A673 (cell line): ENCODE measurements around the gene BTBD16. TPM values are rescaled to one million over a fixed set of nuclear protein-coding genes. Genes with fewer than 3 reads are reported as not detected.

Source experiments
- BruUV-seq: library from RNA; stranded (reverse); fragments of 400-500 nt; replicated peaks from 2 replicates; lab custom pipeline; 2021; lab: Mats Ljungman, UMichigan
- CTCF ChIA-PET: fragments of 300-600 bp; sonication (Branson Sonifier 250); formaldehyde crosslinking; loops from one replicate; lab custom pipeline; 2022; ENCODE audit warnings: antibody characterized with exemption; lab: Charles Lee
- POLR2A ChIA-PET: fragments of 300-600 bp; sonication (Branson Sonifier 250); formaldehyde crosslinking; loops from one replicate; lab custom pipeline; 2022; ENCODE audit warnings: antibody characterized with exemption; ENCODE audit not compliant: low non-redundant PET; lab: Charles Lee
- DNase-seq: peaks from one replicate; pipeline ENCODE4 v3.0.0-alpha.2; 2015; ENCODE audit warnings: low spot score
- H3K27ac ChIP-seq: fragments of 200-600 bp; sonication (generic); 2 replicates; pipeline ENCODE4 v1.5.1; 2016; ENCODE audit warnings: mixed run types, low read depth, mild to moderate bottlenecking, mixed read lengths, antibody characterized with exemption, low read length; ENCODE audit not compliant: poor library complexity, severe bottlenecking
- H3K27me3 ChIP-seq: fragments of 200-600 bp; sonication (generic); replicated peaks from 2 replicates; pipeline ENCODE4 v1.6.1; 2017; ENCODE audit warnings: mixed run types, low read depth, mild to moderate bottlenecking, mixed read lengths, antibody characterized with exemption, low read length; ENCODE audit not compliant: insufficient read depth, poor library complexity
- H3K36me3 ChIP-seq: fragments of 200-600 bp; sonication (generic); 2 replicates; pipeline ENCODE4 v1.6.1; 2016; ENCODE audit warnings: mixed run types, mild to moderate bottlenecking, mixed read lengths, antibody characterized with exemption, low read length; ENCODE audit not compliant: insufficient read depth, poor library complexity, severe bottlenecking
- H3K4me1 ChIP-seq: fragments of 200-600 bp; sonication (generic); 2 replicates; pipeline ENCODE4 v1.6.1; 2017; ENCODE audit warnings: mixed run types, mild to moderate bottlenecking, mixed read lengths, antibody characterized with exemption, low read length; ENCODE audit not compliant: insufficient read depth, poor library complexity, severe bottlenecking
- H3K4me3 ChIP-seq: fragments of 200-600 bp; sonication (generic); 2 replicates; pipeline ENCODE4 v1.5.1; 2016; ENCODE audit warnings: low read depth, mixed run types, mild to moderate bottlenecking, mixed read lengths, low read length; ENCODE audit not compliant: poor library complexity, severe bottlenecking
- H3K9me3 ChIP-seq: fragments of 200-600 bp; sonication (generic); 2 replicates; pipeline ENCODE4 v1.6.1; 2016; ENCODE audit warnings: mixed run types, low read depth, mild to moderate bottlenecking, mixed read lengths, antibody characterized with exemption, low read length; ENCODE audit not compliant: poor library complexity, severe bottlenecking
- CTCF ChIP-seq: fragments of 300-800, 200-600 bp; sonication (generic); conservative IDR thresholded peaks from 2 replicates; pipeline ENCODE4 v1.5.1; 2017; ENCODE audit warnings: low read depth, mild to moderate bottlenecking, antibody characterized with exemption, low read length, moderate library complexity, mixed read lengths
- EZH2 ChIP-seq: fragments of 200-600 bp; sonication (generic); IDR thresholded peaks from 2 replicates; pipeline ENCODE4 v1.6.1; 2017; ENCODE audit warnings: borderline replicate concordance, low read depth, mild to moderate bottlenecking, mixed read lengths, antibody characterized with exemption, low read length; ENCODE audit not compliant: poor library complexity, severe bottlenecking
- intact Hi-C: fragments of 100-400 bp; cut with micrococcal nuclease; formaldehyde crosslinking; loops from one replicate; pipeline ENCODE4 v1.10.0; 2022; ENCODE audit not compliant: unreplicated experiment
- total RNA-seq: library from RNA; stranded (reverse); gene quantifications from 2 replicates; pipeline ENCODE4 v1.2.3, GENCODE V29; 2021

The BTBD16 gene
- total RNA-seq, 1 experiment from 2014 or later: not detected

- H3K9me3 ChIP-seq: no peaks in the 10 kb centered on the region
- no peak for DNase-seq
- ChIA-PET CTCF (no interaction called here), POLR2A (no interaction called here)
- BruUV-seq: no TSS peak
- H3K27me3 ChIP-seq: peaks cover 7% of the 10 kb centered on the region
- no peaks in the 10 kb centered on the region for H3K36me3 ChIP-seq
- intact Hi-C loops: no loop called here
- H3K4me3 ChIP-seq: no peak overlapping the region
- H3K4me1 ChIP-seq: peaks cover 9% of the 10 kb centered on the region
- H3K27ac ChIP-seq: no peak overlapping the region
- TF ChIP-seq EZH2 (no peak), CTCF (no peak)
Measured at GRCh38 chr10:122376364-122376961, 105.4 kb downstream of the BTBD16 start.

DNA sequence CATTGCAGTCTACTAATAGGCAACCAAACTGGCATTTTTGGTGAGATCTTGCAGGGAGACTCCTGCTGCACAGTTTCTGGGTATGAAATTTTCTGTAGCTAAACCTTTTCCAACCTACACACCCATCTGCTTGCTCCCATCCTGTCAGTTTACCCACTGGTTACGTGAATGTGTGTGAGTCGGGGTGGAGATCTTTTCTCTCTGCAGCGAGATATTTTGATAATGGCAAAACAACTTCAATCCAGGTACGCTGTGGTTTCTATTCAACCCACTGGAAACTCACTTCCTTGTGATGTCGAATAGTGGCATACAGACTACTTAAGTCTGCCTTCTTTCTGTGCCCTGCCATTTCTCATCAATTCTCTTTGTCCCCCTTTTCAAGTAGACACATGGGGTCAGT, 107.9 kb downstream of the BTBD16 start:
- no peak for DNase-seq
- H3K9me3 ChIP-seq: no peaks in the 10 kb centered on the region
- no peak overlapping the region for H3K27ac ChIP-seq
- no peaks in the 10 kb centered on the region for H3K36me3 ChIP-seq
- TF ChIP-seq CTCF (no peak), EZH2 (no peak)
- no TSS peak for BruUV-seq
- H3K4me1 ChIP-seq: peaks cover 5% of the 10 kb centered on the region
- H3K4me3 ChIP-seq: no peak overlapping the region
- intact Hi-C loops: no loop called here
- ChIA-PET POLR2A (no interaction called here), CTCF (no interaction called here)
- H3K27me3 ChIP-seq: no peaks in the 10 kb centered on the region

DNA sequence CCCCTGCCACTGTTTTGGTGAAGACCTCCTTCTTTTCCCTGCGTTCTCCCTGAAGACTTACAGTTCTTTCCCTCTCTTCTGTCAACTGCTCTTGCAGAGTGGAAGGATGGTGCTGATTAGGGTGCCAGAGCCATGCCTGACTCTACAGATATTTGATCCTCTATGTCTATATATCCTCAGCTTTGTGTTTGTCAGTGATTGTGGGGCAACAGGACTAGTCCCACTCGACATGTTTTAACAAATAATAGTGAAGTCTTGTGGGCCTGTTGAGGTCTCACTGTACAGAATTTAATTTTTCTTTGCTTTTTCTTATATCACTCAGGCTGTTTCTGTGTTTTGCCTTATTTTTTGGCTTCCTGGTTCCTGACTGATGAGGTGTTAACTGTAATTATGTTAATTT, 108.4 kb downstream of the BTBD16 start:
- CTCF ChIA-PET: no interaction called here
- BruUV-seq: no TSS peak
- Histone ChIP-seq H3K9me3 (no peaks in the 10 kb centered on the region), H3K27me3 (no peaks in the 10 kb centered on the region), H3K4me1 (peaks cover 5% of the 10 kb centered on the region), H3K27ac (no peak overlapping the region), H3K36me3 (no peaks in the 10 kb centered on the region), H3K4me3 (no peak overlapping the region)
- POLR2A ChIA-PET: no interaction called here
- no peak for TF ChIP-seq CTCF
- TF ChIP-seq EZH2: no peak
- no peak for DNase-seq
- intact Hi-C loops: no loop called here
